Gastrocnemius medialis (tissue), 4 donors: ENCODE results near the gene NRN1L.

Experiments
- POLR2A ChIP-seq, 2 donors: fragments of 450-650 bp; IDR thresholded peaks; one replicate each; pipeline ENCODE4 v1.6.1; 2017; ENCODE audit warnings: antibody characterized with exemption in 2 of 2, mild to moderate bottlenecking in 2 of 2, moderate library complexity in 2 of 2
- TF ChIP-seq, protein P1 (sequence below), 5 experiments: fragments of 450-650 bp in 3 of 5; fragments of 200-600 bp in 2 of 5; sonication (generic) in 2 of 5; IDR thresholded peaks in 4 of 5; conservative IDR thresholded peaks in 1 of 5; 1 replicate in 4 of 5; 2 replicates in 1 of 5; pipeline ENCODE4 v1.5.1; 2016 to 2019; ENCODE audit warnings: antibody characterized with exemption in 5 of 5, mild to moderate bottlenecking in 3 of 5, moderate library complexity in 3 of 5

- TF ChIP-seq, protein P1, sequence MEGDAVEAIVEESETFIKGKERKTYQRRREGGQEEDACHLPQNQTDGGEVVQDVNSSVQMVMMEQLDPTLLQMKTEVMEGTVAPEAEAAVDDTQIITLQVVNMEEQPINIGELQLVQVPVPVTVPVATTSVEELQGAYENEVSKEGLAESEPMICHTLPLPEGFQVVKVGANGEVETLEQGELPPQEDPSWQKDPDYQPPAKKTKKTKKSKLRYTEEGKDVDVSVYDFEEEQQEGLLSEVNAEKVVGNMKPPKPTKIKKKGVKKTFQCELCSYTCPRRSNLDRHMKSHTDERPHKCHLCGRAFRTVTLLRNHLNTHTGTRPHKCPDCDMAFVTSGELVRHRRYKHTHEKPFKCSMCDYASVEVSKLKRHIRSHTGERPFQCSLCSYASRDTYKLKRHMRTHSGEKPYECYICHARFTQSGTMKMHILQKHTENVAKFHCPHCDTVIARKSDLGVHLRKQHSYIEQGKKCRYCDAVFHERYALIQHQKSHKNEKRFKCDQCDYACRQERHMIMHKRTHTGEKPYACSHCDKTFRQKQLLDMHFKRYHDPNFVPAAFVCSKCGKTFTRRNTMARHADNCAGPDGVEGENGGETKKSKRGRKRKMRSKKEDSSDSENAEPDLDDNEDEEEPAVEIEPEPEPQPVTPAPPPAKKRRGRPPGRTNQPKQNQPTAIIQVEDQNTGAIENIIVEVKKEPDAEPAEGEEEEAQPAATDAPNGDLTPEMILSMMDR (IDR thresholded peaks at IDR 0.05 in 4 of 5, conservative IDR thresholded peaks at IDR 0.05 in 1 of 5): no peak
- TF ChIP-seq POLR2A (IDR thresholded peaks at IDR 0.05): no peak
Measured at GRCh38 chr16:67861877-67862276, 22.8 kb upstream of the NRN1L start.
